Stimulated activated effector memory CD8-positive, alpha-beta T cell treated with anti-CD3 and anti-CD28 coated beads, Interleukin-12 subunit alpha, Interleukin-12 subunit beta, amount 100 ng/mL, for 72 hours (primary cell): Measurements from ENCODE around the gene ELK1.
A peak's percentile ranks its signal among the peaks of the same experiment; 100 is the strongest.

Source experiments
- ATAC-seq: fragments of 150-1000 bp; cut with Tn5 transposase; 2 replicates; pipeline ENCODE4 v1.10.0; 2021
- DNase-seq, 2 donors: peaks; one replicate each; pipeline ENCODE4 v3.0.0; 2021 to 2022; ENCODE audit warnings: low spot score in 2 of 2
- H3K27ac Mint-ChIP-seq: one replicate; pipeline ENCODE4 v1.8.0; 2022; ENCODE audit warnings: mild to moderate bottlenecking, mixed read lengths
- H3K36me3 Mint-ChIP-seq: one replicate; pipeline ENCODE4 v1.8.0; 2022; ENCODE audit warnings: mild to moderate bottlenecking, mixed read lengths
- H3K4me1 Mint-ChIP-seq: one replicate; pipeline ENCODE4 v1.8.0; 2022; ENCODE audit warnings: mixed read lengths
- H3K4me3 Mint-ChIP-seq: one replicate; pipeline ENCODE4 v1.8.0; 2022; ENCODE audit warnings: mild to moderate bottlenecking, mixed read lengths
- H3K9me3 Mint-ChIP-seq: one replicate; pipeline ENCODE4 v1.8.0; 2022; ENCODE audit warnings: mixed read lengths

The ELK1 gene

DNA sequence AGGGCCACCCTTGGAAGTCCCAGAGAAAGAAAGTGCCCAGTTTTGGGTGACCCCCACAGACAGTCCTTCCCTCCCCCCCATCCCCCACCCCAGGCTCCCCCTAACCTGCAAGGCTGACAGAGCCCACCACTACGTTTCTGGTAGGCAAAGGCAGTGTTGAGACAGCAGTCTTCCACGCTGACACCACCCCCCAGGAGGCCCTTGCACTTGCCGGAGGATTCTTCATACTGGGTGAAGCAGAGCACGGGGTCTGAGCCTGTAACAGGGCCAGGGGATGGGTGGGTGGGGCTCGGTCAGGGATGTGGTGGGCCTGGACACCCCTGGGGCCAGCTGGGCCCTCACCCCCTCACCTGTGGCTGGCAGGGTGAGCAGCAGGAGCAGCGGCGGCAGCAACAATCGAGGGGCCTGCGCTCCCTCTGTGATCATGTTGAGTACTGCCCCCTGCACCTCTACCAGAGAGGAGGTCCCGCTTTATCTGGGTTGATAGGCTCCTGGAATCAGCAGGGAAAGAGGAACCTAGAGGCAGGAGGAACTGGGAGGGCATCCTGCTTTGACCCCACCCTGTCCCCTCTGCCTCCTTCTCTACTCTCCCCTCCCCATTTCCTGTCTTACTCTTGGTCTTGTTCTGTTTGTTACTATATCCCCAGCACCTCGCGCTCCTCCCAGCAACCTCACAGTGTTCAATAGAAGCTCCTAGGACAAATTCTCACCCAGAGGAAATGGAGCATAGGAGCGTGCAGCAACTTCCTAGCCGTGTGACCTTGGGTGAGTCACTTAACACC is 20.8 kb downstream of the ELK1 start, which contains the start of gene CFP:
TSS of gene CFP (minus strand) at position 512 of the 782 bp plus-strand sequence. CDS start at position 426, 86 bp downstream.
- H3K4me1 Mint-ChIP-seq, result peaks cover 8% of the 10 kb centered on the region
- no peak for ATAC-seq

DNA sequence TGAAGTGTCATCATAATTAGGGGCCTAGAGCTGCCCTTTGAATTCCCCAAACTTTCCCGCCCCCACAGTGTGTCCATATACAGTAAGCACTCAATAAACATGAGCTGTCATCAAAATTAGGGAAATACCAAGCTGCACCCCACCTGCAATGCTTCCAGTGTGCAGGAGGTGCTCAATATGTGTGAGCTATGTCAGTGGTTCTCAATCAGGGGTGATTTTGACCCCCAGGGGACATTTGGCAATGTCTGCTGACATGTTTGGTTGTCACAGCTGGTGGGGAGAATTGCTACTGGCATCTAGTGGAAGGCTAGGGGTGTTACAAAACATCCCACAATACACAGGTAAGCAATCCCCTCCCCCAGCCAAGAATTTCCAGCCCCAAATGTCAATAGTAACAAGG is 21.4 kb downstream of the ELK1 start:
- DNase-seq (no peak), ATAC-seq (no peak)
- no peak overlapping the region for H3K27ac Mint-ChIP-seq
- H3K4me1 Mint-ChIP-seq, result peaks cover 8% of the 10 kb centered on the region
- no peaks in the 10 kb centered on the region for H3K36me3 Mint-ChIP-seq
- no peak overlapping the region for H3K4me3 Mint-ChIP-seq
- no peaks in the 10 kb centered on the region for H3K9me3 Mint-ChIP-seq

More for the DNA sequence above, 20.8 kb downstream of the ELK1 start, which contains the start of gene CFP:
- H3K36me3 Mint-ChIP-seq, result no peaks in the 10 kb centered on the region
- no peak for DNase-seq
- no peaks in the 10 kb centered on the region for H3K9me3 Mint-ChIP-seq
- H3K27ac Mint-ChIP-seq, result peak within 1 kb of the TSS; percentile 32
- peak within 1 kb of the TSS; percentile 36 for H3K4me3 Mint-ChIP-seq

DNA sequence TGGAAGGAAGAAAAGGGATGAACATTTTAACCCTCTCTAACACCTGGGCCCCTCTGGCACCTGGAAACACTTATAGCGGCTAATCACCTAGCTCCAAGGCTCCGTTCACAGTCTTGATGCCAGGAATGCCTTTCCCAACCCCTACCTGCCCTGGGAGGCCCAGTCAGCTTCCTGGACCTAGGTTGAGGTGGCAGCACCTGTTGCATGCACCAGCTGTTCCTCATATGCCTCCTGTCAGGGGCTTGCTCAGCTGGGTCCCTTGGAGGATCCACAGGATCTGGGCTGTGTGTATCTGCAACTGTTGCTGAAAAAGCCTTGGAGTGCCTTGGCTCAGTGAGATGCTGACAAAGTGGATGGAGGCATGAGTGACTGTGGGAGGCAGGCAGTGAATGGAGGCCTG is 25.0 kb downstream of the ELK1 start:
- ATAC-seq, result no peak
- Mint-ChIP-seq H3K4me3 (no peak overlapping the region), H3K27ac (no peak overlapping the region)

DNA sequence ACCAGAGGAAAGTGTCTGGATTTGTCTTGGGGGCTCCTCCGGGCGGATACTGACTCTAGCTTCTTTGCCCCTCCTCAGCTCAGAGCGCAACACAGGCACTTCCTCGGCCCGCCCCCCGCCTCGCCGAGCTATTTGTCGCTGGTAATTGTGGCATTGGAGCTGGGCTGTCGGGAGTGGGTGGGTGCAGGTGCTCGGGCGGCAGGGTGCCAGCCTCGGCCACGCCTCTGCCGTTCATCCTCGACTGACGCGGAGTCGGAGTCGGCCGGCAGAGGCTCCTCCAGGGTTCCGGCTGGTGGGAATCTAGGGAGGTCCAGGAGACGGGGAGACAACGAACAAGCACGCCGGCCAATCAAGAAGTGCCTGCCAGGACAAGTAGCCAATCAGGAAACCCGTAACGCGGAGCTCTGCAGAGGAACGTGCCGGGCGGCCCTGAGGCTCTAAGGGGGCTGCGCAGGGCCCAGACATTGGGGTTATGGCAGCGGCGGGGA is 26.8 kb downstream of the ELK1 start:
- ATAC-seq, result peak; percentile 29

More for the DNA sequence above, 25.0 kb downstream of the ELK1 start:
- Mint-ChIP-seq H3K4me1 (peaks cover 8% of the 10 kb centered on the region), H3K9me3 (no peaks in the 10 kb centered on the region), H3K36me3 (no peaks in the 10 kb centered on the region)
- no peak for DNase-seq

DNA sequence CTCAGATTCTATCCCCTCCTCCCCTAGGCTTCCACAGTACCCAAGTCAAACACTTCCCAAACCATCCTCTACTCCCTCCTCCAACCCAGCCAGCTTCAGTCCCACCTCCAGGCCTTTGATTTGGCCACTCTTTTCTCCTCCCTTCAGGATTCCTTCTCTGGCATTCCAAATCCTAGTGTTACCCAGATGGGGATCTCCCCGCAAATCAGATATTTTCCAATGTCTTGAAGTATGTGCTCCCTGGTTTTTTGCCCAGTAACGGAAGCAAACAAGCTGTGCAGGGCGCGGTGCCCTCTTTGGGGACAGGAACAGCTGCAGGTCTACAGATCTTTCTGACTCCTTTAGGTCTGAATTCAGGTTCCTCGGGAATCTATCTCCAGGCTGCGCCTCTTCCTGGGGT is 28.5 kb downstream of the ELK1 start:
- Mint-ChIP-seq H3K36me3 (peaks cover 6% of the 10 kb centered on the region), H3K27ac (no peak overlapping the region), H3K4me1 (peaks cover 6% of the 10 kb centered on the region), H3K4me3 (no peak overlapping the region), H3K9me3 (no peaks in the 10 kb centered on the region)
- DNase-seq (no peak), ATAC-seq (no peak)

More for the DNA sequence above, 26.8 kb downstream of the ELK1 start:
- Mint-ChIP-seq H3K27ac (no peak overlapping the region), H3K9me3 (no peaks in the 10 kb centered on the region), H3K4me1 (peaks cover 6% of the 10 kb centered on the region), H3K36me3 (peaks cover 6% of the 10 kb centered on the region), H3K4me3 (peak overlapping the region; percentile 56)
- DNase-seq, result no peak

DNA sequence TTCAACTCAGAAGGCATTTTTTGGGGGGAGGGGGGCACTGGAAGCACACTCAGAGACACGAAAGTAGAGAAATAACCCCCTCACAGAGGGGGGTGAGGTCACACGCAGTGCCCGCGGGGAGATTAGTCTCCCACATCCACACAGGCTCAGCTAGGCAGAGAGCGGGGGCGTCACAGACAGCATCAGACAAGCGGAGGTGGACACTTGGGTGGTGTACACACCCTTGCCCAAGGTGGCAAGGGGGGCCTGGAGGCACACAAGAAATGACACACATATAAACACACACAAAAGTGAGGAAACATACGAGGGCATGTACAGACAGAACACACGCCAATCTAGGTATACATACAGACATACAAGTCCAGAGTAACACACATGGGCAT is 30.1 kb downstream of the ELK1 start:
- DNase-seq, result no peak
- Mint-ChIP-seq H3K36me3 (peaks cover 6% of the 10 kb centered on the region), H3K27ac (no peak overlapping the region), H3K4me3 (no peak overlapping the region), H3K4me1 (peaks cover 6% of the 10 kb centered on the region), H3K9me3 (no peaks in the 10 kb centered on the region)
- ATAC-seq, result no peak

DNA sequence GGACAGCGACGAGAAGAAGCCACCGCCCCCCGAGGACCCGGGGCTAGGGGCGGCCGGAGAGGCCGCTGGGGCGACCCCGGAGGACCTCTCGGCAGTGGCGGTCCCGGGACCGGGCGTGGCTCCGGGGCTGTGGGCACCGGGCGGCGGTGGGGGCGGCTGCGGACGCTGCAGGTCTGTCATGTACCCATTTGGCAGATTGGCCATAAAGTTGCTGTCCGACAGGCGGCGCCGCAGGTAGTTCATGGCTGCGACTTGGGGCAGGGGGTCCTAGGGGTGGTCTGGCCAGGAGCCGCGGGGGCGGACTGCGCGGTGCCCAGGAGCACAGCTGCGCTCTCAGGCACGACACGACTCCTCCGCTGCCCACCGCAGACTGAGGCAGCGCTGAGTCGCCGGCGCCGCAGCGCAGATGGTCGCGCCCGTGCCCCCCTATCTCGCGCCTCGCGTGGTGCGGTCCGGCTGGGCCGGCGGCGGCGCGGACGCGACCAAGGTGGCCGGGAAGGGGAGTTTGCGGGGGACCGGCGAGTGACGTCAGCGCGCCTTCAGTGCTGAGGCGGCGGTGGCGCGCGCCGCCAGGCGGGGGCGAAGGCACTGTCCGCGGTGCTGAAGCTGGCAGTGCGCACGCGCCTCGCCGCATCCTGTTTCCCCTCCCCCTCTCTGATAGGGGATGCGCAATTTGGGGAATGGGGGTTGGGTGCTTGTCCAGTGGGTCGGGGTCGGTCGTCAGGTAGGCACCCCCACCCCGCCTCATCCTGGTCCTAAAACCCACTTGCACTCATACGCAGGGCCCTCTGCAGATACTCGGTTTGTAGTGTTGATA is 30.7 kb downstream of the ELK1 start, which contains the start of gene SYN1:
TSS of gene SYN1 (minus strand) at position 372 of the 817 bp plus-strand sequence. CDS start at position 243, 129 bp downstream.
- DNase-seq (peak; percentile 71 to 87), ATAC-seq (peak; percentile 87)
- Mint-ChIP-seq H3K4me1 (peaks cover 6% of the 10 kb centered on the region), H3K9me3 (no peaks in the 10 kb centered on the region), H3K4me3 (peak within 1 kb of the TSS; percentile 56), H3K27ac (no peak within 1 kb of the TSS), H3K36me3 (peaks cover 6% of the 10 kb centered on the region)

DNA sequence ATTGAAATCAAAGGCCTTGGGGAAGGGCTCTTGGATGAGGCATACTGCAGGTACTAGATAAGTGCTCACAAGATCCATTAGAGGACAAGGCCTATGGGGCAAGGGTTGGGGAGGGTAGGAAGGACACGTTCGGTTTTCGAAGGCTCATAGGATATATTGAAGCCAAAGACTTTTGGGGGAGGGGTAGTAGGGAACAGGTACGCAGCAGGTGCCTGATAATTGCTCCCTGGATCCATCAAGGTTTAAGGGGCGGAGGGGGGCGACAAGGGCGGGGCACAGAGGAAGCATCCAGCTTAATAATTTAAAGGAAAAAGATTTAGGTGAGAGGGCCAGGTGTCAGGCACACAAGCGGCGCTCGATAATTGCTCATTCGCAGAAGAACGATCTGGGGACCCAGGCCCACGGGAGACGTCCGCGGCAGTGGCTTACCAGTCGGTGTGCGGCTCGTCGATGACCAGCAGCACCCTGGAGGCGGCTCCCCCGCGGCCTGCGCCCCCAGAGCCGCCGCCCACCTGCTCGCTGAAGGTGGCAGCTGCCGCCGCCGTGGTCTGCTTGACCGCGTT is 31.4 kb downstream of the ELK1 start:
- DNase-seq, result no peak
- Mint-ChIP-seq H3K36me3 (peaks cover 6% of the 10 kb centered on the region), H3K4me1 (peaks cover 6% of the 10 kb centered on the region), H3K9me3 (no peaks in the 10 kb centered on the region), H3K4me3 (peak overlapping the region; percentile 56), H3K27ac (no peak overlapping the region)
- no peak for ATAC-seq

DNA sequence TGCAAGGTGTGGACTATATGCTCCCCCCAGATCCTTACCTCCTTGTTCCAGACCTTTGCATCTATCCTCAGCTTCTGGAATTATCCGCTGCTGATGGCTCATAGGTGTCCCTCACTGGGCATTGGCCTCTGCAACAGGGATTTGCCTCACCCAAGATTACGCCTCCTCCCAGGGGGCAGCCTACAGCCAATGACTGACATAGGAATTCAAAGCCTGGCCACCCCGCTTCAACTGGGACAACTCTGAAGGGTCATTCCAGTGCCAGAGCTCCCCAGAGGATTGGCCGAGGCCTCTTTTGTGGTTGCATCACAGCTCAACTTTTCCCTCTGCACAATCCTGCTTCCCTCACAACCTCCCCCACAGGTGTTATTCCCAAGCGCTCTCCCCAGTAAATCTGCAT is 35.7 kb downstream of the ELK1 start:
- Mint-ChIP-seq H3K27ac (no peak overlapping the region), H3K4me1 (no peaks in the 10 kb centered on the region), H3K36me3 (peaks cover 6% of the 10 kb centered on the region), H3K4me3 (no peak overlapping the region), H3K9me3 (no peaks in the 10 kb centered on the region)
- ATAC-seq, result no peak
- no peak for DNase-seq

DNA sequence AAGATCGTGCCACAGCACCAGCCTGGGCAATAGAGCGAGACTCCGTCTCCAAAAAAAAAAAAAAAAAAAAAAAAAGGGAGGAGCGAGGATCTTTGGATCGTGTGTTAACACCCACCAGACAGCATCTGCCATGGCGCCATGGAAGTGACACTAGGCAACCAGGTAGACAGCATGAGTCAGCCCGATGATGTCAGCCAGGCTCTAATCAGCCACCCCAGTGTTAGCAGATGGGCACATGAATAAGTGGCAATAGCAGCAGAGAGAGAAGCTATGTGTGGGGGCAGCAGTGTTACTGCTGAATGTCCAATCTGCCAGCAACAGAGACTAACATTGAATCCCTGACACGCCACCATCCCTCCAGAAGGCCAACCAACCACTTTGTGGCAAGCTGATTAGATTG is 37.3 kb downstream of the ELK1 start:
- no peak for ATAC-seq
- Mint-ChIP-seq H3K9me3 (no peaks in the 10 kb centered on the region), H3K4me3 (no peak overlapping the region), H3K4me1 (no peaks in the 10 kb centered on the region), H3K36me3 (no peaks in the 10 kb centered on the region), H3K27ac (no peak overlapping the region)
- DNase-seq, result no peak

DNA sequence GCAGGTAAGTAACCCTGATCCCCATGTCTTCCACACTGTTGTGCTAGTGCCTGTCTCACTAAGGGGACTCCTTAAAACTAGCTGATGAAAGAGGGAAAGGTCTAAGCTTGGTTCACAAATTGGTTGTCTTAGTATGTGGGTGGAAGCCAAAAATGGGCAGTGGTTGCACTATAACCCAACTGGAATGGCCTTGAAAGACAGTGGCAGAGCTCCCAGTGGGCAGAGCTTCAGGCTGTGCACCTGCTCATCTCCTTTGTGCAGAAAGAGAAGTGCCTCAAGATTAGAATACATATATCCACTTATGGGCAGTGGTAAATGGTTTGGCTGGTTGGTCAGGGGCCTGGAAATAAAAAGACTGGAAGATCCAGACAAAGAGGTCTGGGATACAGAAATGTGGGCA is 37.9 kb downstream of the ELK1 start:
- Mint-ChIP-seq H3K4me1 (no peaks in the 10 kb centered on the region), H3K36me3 (no peaks in the 10 kb centered on the region), H3K27ac (no peak overlapping the region), H3K9me3 (no peaks in the 10 kb centered on the region), H3K4me3 (no peak overlapping the region)
- no peak for DNase-seq
- no peak for ATAC-seq

DNA sequence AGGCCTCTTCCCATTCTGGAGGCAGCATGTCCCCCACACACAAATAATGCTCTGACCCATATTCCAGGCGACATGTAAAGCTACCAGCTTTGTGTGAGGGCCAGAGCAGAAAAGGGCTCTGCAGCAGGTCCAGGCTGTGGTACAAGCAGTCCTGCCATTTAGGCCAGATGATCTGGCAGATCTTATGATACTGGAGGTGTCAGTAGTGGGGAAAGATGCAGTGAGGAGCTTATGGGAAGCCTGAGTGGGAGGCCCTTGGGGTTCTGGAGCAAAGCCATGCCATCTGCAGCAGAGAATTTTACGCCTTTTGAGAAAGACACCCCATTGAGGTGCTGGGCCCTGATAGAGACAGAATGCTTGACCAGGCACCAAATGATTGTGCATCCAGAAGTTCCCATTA is 38.4 kb downstream of the ELK1 start:
- ATAC-seq (no peak), DNase-seq (no peak)
- Mint-ChIP-seq H3K36me3 (no peaks in the 10 kb centered on the region), H3K27ac (no peak overlapping the region), H3K4me3 (no peak overlapping the region), H3K9me3 (no peaks in the 10 kb centered on the region), H3K4me1 (no peaks in the 10 kb centered on the region)

DNA sequence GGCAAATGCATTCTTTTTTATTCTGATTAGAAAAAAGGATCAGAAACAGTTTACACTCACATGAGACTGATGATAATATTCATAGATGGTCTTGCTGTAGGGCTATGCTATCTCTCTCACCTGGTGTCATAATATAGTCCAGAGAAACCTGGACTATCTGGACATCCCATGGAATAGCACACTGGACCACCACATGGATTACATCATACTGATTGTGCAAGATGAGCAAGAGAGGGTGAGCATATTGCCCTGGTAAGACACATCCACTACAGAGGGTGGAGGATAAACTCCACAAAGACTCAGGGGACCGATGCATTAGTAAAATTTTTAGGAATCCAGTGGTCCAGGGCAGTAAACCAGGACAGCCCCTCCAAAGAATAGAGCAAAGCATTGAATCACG is 38.9 kb downstream of the ELK1 start:
- H3K27ac Mint-ChIP-seq, result no peak overlapping the region
- H3K4me1 Mint-ChIP-seq, result no peaks in the 10 kb centered on the region
- no peak for DNase-seq

DNA sequence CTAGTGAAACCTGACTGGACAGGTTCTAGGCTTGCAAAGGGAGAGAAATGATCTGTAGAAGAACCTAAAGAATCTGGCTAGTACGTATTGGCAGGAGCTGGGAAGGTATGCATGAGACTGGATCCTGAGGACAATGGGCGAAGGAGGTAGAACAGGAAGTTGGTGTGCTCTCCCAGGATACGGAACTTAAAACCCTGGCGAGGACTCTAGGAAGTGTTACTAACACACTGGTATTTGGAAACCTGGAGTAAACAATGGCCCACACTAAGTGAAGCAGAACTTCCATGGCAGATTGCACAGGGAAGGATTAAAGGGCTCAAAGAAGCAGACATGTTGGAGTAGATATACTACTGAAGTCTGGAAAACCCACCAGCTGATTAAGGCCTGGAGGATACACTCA is 39.9 kb downstream of the ELK1 start:
- Mint-ChIP-seq H3K4me1 (no peaks in the 10 kb centered on the region), H3K4me3 (no peak overlapping the region), H3K36me3 (no peaks in the 10 kb centered on the region), H3K9me3 (no peaks in the 10 kb centered on the region), H3K27ac (no peak overlapping the region)
- no peak for DNase-seq
- no peak for ATAC-seq

More for the DNA sequence above, 38.9 kb downstream of the ELK1 start:
- Mint-ChIP-seq H3K4me3 (no peak overlapping the region), H3K36me3 (no peaks in the 10 kb centered on the region), H3K9me3 (no peaks in the 10 kb centered on the region)
- ATAC-seq, result no peak

DNA sequence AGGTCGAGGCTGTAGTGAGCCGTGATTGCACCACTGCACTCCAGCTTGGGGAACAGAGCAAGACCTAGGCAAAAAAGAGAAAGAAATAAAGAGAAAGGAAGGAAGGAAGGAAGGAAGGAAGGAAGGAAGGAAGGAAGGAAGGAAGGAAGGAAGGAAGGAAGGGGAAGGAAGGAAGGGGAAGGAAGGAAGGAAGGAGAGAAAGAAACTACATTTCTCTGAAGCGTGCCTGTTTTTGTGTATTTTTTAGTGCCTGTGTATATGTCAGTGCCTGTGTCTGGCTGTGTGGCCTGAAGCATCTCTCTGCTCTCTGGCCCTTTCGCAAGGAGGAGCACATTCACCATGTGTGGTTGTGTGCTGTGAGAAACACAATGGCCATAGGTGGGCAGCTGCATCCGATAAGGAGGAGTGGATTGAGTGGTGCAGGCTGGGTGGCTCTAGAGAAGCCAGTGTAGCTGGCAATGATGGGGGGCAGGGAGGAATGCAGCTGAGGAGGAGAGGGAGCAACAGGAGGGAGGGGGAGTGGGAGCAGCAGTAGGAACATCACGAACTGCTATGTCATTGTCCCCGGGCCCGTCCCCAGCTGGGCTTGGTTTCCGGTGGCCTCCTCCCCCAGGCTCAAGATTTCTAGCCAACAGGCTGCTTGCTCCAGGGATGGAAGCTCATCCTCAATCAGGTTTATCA is 42.1 kb downstream of the ELK1 start:
- Mint-ChIP-seq H3K9me3 (no peaks in the 10 kb centered on the region), H3K4me1 (no peaks in the 10 kb centered on the region), H3K27ac (no peak overlapping the region), H3K36me3 (no peaks in the 10 kb centered on the region), H3K4me3 (no peak overlapping the region)
- no peak for ATAC-seq
- DNase-seq, result no peak
